WTC11 (cell line): ENCODE measurements around the gene PRAC2.

ENCODE experiments used
- CREB1 ChIP-seq: sonication (generic); formaldehyde crosslinking; IDR thresholded peaks from 2 replicates; pipeline ENCODE4 v1.8.0; 2023; ENCODE audit warnings: mild to moderate bottlenecking, missing genetic modification reagents
- E2F1 ChIP-seq: sonication (generic); formaldehyde crosslinking; IDR thresholded peaks from 2 replicates; pipeline ENCODE4 v1.8.0; 2022; ENCODE audit warnings: mild to moderate bottlenecking, missing genetic modification reagents
- EMX1 ChIP-seq: fragments of 250-450 bp; sonication (Bioruptor Pico); IDR thresholded peaks from 2 replicates; pipeline ENCODE4 v1.8.0; 2021; ENCODE audit warnings: mild to moderate bottlenecking
- NR2C2 ChIP-seq: sonication (generic); formaldehyde crosslinking; IDR thresholded peaks from 2 replicates; pipeline ENCODE4 v1.8.0; 2022; ENCODE audit warnings: mild to moderate bottlenecking, missing genetic modification reagents
- ZNF121 ChIP-seq: sonication (generic); formaldehyde crosslinking; IDR thresholded peaks from 2 replicates; pipeline ENCODE4 v1.8.0; 2023; ENCODE audit warnings: missing genetic modification reagents
- TF ChIP-seq, protein P1 (sequence below): fragments of 200-600 bp; IDR thresholded peaks from 2 replicates; pipeline ENCODE4 v1.8.0; 2022; ENCODE audit warnings: antibody characterized with exemption
- TF ChIP-seq, protein P2 (sequence below): sonication (generic); formaldehyde crosslinking; IDR thresholded peaks from 2 replicates; pipeline ENCODE4 v1.8.1; 2023; ENCODE audit warnings: mild to moderate bottlenecking, missing genetic modification reagents, moderate library complexity

GRCh38 chr17:48704361-48705248 is 18.4 kb upstream of the PRAC2 start:
- no peak for TF ChIP-seq NR2C2 (CRISPR knock-in tag)
- no peak for TF ChIP-seq EMX1 (CRISPR knock-in tag)
- TF ChIP-seq CREB1 (CRISPR knock-in tag) = no peak
- TF ChIP-seq ZNF121 (CRISPR knock-in tag) = no peak
- TF ChIP-seq, protein P1, sequence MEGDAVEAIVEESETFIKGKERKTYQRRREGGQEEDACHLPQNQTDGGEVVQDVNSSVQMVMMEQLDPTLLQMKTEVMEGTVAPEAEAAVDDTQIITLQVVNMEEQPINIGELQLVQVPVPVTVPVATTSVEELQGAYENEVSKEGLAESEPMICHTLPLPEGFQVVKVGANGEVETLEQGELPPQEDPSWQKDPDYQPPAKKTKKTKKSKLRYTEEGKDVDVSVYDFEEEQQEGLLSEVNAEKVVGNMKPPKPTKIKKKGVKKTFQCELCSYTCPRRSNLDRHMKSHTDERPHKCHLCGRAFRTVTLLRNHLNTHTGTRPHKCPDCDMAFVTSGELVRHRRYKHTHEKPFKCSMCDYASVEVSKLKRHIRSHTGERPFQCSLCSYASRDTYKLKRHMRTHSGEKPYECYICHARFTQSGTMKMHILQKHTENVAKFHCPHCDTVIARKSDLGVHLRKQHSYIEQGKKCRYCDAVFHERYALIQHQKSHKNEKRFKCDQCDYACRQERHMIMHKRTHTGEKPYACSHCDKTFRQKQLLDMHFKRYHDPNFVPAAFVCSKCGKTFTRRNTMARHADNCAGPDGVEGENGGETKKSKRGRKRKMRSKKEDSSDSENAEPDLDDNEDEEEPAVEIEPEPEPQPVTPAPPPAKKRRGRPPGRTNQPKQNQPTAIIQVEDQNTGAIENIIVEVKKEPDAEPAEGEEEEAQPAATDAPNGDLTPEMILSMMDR = no peak
- TF ChIP-seq, protein P2, sequence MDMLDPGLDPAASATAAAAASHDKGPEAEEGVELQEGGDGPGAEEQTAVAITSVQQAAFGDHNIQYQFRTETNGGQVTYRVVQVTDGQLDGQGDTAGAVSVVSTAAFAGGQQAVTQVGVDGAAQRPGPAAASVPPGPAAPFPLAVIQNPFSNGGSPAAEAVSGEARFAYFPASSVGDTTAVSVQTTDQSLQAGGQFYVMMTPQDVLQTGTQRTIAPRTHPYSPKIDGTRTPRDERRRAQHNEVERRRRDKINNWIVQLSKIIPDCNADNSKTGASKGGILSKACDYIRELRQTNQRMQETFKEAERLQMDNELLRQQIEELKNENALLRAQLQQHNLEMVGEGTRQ (CRISPR knock-in tag) = no peak
- no peak for TF ChIP-seq E2F1 (CRISPR knock-in tag)
